Hematopoietic multipotent progenitor cell treated with erythropoietin and hydrocortisone succinate and interleukin-3 and kit ligand, for 8 days (in vitro differentiated cells): Measurements from ENCODE around the gene DHRS1.
"Not testable (repeated sequence)": the region's sequence is repeated elsewhere in the genome, so short reads cannot be mapped to it uniquely, and the experiment has no call there.

Source experiments
- DNase-seq: peaks from one replicate; pipeline ENCODE4 v3.0.0-alpha.2; 2015

The DHRS1 gene

DNA sequence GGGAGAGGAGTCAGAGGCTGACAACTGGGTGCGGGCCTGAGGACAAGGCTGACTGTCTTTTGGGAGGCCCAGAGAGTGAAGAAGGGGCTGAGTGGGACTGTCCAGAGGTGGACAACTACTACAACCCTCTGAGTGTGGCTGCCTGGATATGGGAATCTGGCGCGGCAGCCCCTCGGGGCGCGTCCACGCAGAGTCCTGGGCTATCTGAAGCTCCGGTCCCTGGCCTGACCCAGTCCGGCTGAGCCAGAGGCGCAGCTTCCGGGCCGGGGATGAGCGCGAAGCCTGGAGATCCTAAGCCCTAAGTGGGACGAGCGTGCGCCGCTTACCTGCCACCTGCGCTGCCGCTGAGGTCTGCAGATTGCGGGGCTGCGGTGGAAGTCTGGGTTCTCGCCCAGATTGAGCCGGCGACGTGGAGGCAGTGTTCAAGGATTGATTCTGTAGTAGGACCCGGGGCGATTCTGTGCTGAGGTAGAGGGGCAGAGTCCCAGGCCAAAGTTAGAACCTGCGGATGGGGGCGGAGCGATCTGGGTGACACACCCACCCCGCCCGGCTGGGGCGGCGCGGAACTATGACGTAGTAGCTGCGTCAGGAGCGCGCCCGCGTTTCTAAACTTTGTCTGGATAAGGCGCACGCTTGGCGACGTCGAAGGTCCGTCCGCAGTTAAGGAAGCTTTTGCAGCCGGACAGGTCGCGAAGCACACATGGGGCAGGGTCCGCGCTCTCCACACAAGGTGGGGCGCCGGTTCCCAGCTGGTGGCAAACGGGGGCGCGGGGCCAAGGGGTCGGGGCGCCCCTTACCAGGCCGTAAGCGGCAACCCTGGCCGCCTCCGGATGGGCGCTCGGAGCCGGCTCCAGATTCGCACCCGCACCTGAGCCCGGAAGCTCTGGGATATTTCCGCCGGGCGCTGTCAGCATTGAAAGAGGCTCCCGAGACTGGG lies at the start of gene DHRS1, which contains the start of gene NOP9:
TSS of gene DHRS1 (minus strand) at position 526 of the 937 bp plus-strand sequence. CDS start 674 bp downstream, outside the sequence.
TSS of gene NOP9 (plus strand) at position 596 of the 937 bp plus-strand sequence. CDS start at position 701, 105 bp downstream.
- peak; percentile 90 for DNase-seq

DNA sequence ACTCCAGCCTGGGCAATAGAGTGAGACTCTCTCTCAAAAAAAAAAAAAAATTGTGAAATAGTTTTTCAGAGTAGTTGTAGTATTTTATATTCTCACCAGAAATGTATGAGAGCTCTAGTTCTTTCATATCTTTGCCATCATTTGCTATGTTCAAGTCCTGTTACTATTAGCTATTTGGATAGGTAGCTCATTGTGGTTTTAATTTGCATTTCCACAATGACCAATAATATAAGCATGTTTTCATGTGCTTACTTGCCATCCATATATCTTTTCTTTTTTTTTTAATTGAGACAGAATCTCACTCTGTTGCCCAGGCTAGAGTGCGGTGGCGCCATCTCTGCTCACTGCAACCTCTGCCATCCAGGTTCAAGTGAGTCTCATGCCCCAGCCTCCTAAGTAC lies 48.6 kb upstream of the DHRS1 start:
- DNase-seq = no peak

DNA sequence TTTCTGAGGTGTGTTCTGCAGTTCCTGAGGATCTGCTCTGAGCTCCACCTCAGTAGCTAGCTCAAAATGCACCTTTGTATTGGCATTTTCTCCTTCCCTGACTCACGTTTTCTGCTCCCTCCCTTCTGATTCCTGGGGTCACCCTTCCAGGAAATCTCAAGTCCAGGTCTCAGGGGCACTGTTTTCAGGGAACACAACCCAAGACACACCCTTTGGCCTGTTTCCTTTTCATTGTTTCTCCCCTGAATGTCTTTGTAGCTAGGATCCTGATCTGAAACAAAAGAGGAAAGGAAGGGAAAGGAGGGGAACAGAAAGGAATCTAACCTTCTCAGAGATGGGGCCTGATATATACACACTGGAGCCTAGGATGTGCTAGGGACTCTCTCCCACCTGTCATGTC lies 47.6 kb upstream of the DHRS1 start:
- no peak for DNase-seq

DNA sequence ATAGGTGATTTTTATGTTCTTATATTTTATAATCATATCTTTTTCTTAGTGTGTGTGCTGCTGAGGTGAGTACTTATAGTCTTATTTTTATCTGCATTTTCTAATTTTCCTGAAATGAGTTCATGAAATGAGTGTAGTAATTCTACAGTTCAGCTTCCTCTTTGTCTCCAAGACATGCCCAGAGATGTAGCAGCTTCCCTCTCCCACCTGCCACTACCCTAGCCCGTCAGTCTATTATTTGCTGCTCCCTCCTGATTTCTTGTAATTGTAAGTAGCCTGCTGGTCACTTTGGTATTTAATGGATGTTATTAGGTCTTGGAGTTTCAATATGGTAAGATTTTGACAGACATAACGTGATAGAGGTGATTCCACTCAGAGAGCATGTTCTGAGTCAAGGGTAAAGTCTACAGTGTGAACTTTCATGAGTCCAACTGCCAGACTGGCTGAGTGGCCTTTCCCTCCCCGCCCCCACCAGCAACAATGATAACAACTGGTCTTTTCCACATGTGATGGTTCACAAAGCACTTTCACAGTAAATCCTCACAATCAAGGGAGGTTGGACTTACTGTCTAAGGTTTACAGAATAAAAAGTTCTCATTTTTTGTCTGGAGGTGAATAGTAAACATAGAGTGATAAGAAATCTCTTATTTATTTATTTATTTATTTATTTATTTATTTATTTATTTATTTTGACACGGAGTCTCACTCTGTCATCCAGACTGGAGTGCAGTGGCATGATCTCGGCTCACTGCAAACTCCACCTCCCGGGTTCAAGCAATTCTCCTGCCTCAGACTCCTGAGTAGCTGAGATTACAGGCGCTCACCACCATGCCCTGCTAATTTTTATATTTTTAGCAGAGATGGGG lies 44.4 kb upstream of the DHRS1 start:
- no peak for DNase-seq

DNA sequence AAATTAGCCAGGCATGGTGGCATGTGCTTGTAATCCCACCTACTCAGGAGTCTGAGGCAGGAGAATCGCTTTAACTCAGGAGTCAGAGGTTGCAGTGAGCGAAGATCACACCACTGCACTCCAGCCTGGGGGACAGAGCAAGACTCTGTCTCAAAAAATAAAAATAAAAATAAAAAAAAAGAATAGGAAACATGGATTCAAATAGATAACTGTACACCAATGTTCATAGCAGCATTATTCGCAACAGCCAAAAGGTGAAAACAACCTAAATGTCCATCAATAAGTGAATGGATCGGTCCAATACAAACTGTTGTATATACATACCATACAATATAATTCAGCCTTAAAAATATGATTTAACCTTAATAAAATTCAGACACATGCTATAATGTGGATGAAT lies 43.3 kb upstream of the DHRS1 start:
- DNase-seq = no peak

DNA sequence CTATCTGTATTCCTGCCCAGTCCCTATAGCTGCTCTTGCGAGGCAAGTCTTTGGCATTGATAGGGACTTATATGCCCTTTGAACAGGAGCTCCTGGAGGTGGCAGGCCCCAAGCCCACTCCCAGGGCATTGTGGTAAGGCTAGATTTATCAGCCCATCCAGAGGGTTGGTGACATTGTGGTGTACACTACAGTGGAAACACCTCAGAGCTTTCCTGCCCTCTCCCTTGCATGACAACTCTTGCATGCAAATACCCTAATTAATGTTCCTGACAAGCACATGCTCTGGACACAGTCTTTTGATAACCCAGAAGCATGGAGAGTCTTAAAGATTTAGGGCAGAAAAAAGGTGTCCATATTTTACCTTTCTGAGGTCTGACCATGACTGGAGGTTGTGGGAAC lies 41.0 kb upstream of the DHRS1 start:
- DNase-seq = no peak

DNA sequence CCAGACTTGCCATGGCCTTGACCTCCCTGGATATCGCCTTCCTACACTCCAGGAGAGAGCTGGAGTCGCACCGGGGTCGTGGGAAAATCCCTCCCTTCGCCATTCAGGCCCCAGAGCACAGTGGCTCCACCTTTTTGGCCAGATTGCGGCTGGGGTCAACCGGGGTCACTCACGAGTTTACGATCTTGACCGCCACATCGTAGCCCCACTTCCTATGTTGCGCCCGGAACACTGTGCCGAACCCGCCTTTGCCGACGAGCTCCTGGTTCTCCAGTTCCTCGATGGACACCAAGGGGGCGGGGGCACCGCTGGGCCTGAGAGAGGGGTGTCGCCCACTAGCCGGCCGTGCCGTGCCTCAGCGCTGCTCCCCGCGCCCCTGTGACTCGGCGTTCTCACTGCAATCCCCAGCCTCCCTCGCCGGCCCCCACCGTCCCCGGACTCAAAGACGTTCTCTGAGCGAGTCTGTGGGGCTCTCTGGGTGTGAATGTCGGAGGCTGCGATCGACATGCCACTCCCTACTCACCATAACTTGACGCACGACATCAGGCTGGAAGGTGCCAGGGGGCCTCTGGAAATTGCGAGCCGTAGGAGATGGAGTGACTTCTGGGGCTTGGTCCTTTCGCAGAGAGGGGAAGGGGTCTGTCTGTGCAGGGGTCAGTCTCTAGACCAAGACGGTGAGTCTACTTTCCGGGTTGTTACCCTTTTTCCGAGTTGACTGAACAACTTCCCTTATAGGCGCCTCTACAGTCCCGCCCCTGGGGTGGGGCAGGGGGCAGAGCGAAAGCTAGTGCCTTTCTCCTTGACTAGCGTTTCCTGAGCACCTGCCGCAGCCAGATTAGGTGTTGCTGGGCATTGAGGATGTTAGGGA lies 39.9 kb upstream of the DHRS1 start, which contains the start of gene RIPK3:
TSS of gene RIPK3 (minus strand) at position 708 of the 868 bp plus-strand sequence. CDS start at position 543, 165 bp downstream.
- DNase-seq = peak; percentile 43

DNA sequence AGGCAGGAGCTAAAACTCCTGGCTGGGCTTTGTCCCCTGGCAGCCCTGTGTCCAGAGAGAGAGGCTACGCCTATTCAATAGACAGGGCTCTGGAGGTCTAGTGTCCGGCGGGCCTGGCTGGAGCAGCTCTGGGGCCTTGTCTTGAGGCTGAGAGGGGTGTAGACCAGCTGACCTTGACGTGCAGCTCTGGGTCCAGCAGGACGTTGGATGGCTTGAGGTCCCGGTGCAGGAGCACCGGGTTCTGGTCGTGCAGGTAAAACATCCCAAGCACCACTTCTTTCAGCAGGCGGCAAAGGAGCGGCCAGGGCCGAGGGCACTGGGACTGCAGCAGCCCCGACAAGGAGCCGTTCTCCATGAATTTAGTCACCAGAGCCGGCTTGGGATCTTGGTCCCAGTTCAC lies 39.3 kb upstream of the DHRS1 start:
- DNase-seq = no peak

DNA sequence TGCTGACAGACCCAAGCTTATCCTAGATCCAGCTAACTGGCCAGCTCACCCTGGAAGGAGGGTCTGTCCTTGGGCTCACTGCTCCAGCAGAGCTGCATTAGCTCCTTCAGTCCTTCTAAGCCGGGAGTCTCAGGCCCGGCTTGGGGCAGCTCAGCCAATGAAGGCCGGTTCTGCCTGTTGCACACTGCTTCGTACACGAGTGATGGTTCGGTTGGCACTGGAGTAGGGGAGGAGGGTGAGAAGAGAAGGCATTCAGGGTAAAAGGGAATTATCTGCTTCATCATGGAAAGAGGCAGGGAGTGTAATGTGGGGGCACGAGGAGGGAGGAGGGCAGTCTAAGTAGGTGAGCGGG lies 38.2 kb upstream of the DHRS1 start:
- DNase-seq = no peak

DNA sequence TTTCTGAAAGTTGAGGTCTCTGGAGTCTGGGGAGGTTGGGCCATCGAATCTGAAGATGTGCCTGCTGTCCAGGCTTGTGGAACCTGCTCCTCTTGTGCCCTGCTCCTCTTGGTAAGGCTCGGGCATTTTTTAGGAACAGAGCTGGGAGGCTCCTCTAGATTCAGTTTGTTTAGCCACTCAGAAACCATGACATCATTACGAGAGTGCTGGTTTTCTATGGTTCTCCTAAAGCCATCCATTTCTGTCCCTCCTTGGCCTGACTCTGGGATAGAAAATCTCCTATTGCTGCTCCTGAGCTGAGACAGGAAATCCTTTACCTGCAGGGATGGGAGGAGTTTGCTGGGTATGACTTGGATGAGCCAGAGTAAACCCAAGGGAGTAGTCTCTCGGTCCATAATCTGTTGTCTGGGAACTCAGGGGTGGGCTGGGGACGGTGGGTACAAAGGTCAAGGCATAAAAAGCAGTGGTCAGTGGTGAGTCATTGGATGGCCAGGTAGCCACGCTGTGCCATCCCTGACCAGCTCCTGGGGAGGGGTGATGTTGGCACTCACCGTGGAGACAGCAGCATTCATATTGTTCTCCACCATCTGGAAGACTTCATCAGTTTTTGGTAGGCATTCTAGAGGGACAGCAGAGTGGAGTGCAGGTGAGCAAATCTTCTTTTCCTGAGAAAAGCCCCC lies 37.7 kb upstream of the DHRS1 start:
- DNase-seq = no peak

DNA sequence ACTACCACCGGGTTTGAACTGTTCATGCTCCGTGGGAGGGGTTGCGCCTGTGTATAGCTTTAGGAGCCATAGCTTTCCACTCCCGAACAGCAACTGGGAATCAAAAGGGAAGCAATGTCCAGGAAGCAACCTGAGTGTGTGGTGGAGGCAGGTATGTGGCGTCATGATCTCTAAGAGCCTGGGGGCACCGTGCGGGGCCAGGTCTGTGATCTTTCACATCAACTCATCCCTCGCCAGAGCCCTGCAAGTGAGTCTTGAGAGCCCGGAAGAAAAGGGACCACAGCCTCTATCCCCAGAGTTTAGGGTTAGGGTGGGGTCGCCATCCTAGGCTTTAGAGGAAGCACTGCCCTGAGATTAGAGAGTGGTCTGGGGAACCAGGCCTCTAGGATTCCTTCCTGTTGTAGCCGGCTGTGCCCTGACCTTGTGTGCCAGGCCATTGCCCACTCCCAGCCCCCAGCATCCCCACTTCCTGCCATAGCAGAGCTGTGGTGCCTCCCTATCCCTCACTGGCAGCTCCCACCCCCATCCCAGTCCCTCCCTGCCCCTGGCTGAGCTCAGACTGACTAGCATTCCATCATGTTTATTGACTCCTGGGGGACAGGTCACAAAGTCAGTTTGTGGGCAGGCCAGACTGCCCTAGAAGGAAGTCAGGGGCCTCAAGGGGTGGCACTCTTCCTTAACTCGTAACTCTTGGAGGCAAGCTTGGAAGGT lies 36.0 kb upstream of the DHRS1 start:
- no peak for DNase-seq

DNA sequence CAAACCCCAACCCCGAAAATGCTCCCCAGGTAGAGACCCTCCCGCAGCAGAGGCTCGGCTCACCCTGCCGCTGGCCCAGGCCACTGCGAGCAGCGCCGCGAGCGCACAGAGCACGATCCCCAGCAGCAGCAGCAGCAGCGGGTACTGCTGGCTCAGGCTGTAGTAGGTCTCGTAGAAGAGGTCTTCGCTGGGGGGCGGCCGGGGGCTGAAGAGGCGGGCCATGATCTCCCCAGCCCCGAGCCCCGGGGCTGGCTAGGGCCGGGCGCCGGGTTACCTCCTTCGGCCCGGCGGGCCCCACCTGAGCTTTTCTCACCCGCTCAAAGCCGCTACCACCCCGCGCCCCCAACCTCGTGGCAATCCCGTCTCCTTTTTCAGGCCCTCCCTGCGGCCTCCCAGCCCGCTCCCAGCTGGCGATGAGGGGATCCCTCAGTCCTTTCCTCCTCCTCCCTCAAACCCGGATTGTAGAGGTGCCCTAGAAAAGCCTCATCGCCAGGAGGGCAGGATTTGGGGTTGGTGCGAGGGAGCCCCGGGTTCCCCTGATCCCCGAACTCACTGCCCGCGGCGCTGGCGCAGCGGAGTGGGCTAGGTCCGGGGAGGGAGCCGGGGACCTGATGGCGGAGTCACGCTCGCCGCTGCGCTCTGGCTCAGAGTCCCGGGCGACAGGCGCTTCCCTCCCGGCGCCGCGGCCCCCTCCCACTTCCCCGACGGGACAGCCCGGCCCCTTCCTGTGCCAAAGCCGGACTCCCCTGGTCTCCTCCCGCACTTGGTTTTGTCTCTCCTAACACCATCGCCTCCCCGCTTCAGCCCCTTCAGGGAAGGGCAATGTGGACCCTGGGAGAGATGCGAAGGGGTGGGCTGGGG lies 35.1 kb upstream of the DHRS1 start, which contains the start of gene ADCY4:
TSS of gene ADCY4 (minus strand) at position 641 of the 861 bp plus-strand sequence. CDS start at position 222, 419 bp downstream.
- DNase-seq = no peak

DNA sequence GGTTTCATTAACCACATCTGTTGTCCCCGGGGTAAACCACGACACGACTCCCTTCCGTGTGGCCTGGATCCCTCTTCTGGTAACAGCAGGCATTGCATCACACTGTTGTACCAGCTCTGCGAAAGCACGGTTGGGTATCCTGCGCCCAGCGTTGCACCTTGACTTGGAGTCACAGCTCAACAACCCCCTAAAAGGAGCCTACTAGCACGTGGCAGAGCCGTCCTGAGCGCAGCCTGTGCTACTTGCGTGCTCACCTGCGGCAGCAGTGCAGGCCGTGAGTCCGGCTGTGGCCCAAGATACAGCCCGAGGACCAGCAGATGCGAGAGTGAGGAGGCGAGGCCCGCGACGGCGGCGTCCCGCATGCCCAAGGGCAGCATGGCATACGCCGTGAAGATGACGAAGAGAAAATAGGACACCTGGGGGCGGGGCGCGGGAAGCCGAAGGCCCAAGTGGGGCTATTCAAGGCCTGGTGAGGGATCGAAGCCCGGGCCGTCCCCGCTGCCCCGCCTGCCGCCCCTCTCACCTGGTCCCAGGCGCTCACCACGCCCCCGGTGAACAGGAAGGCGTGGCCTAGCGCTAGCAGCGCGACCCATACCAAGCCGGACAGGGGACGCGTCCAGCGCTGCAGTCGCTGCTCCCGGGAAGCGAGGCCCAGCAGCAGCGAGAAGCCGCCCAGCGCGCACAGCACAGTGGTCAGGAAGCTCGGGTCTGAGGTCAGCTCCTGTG lies 32.9 kb upstream of the DHRS1 start:
- peak; percentile 81 for DNase-seq

DNA sequence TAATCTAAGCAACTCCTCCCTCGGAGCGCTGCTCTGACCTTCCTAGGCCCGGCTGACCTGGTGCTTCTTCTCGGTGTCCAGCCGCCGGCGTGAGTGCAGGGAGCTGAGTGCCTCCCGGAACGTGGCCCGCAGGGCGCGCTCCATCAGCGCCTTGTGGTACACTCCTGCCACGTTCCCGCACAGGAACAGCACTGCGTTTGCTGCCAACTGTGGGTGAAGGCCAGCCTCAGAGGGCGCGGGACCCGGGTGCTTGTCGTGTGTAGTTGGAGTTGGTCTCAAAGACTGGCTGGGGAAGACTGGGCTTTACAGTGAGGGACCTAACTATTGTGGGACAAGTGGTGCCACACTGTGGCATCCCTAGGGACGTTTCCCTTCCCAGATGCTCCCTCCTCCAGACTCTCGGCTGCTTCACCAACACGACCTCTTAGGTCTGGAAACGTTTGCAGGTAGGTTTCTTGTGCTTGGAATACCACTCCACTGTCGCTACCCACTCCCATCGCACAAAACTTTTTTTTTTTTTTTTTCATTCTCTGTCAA lies 32.2 kb upstream of the DHRS1 start:
- no peak for DNase-seq

DNA sequence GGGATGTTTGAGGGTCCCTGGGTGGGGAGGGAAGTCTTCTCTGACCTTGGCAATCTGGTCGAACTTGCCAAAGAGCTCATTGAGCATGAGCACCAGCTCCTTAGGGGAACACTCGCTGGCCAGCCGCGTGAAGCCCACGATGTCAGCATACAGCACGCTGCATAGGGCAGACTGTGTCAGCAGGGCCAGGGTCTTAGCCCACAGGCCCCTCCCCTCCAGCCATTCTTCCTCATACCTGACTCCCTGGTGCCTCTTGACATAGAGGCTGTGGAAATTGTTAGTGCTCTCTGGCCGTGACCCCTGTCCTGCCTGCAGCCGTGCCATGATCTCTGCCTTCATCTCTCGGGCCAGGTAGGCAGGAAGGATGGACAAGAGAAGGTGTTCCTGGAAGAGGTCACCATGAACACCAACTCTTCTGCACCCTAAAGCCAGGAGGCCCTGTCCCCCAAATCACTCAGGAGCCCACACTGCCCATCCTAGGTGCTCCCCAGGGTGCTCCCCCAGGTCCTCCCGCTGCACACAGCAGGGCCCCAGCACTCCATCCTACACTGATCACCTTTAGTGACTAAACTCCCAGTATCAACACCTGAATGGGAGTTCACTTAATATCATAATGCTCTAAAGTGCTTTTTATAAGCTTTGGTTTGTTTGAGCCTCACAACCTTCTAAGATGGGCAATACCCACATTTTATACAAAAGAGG lies 31.5 kb upstream of the DHRS1 start:
- no peak for DNase-seq

DNA sequence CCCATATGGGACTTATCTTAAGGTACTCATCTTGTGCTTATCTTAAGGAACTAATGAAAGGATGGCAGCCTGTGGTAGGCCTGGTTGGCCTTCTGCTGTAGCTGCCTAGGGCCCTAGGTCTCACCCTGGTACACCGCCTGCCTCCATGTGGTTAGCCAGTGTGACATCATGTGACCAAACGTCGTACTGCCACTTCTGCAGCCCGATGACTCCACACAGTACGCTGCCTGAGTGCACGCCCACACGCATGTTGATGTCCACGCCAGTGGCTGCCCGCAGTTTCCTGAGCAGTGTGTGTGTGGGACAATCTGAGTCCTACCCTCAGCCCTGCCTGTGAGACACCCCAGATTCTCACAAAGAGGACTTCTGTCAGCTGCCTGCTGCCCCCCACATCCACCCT lies 30.2 kb upstream of the DHRS1 start:
- peak; percentile 69 for DNase-seq

DNA sequence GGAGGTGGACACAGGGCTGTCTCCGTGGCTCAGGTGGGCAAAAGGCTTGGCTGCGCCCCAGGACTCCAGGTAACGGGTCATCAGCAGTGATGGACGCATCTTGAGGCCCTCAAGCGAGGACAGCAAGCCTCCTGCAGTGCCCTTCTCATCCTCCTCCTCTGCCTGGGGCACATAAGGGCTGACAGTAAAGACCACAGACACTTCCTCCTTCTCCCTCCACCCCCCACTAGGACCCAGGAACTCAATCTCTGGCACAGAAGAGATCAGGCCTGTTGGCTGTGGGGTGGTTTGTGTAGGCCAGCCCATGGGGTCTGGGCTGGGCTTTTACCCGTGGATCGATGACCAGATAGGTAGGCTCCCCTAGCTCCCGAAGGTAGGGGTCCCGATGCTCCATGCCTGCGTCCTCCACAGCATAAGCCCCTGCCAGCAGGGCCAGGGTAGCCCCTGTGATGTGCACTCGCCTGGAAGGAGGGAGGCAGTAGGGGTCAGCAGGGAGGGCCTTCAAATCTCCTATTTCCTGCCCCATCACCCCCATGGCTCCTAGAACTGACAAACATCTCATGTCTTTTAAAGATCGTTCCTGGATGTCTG lies 29.6 kb upstream of the DHRS1 start:
- no peak for DNase-seq

DNA sequence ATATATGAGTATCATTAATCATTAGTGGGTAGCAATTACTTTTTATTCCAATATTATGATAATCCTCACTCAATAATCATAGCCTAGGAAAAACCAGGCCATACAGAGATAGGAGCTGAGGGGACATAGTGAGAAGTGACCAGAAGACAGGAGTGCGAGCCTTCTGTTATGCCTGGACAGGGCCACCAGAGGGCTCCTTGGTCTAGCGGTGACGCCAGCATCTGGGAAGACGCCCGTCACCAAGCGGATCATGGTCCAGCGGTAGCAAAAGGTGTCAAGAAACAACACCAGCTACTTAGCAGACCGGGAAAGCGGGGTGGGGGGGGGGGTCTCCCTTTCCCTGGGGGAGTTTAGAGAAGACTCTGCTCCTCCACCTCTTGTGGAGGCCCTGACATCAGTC lies 28.3 kb upstream of the DHRS1 start:
- not testable (repeated sequence) for DNase-seq
